HEK293 (cell line): ENCODE data around the gene ATP8B4.

Experiments
- MYNN ChIP-seq: fragments of 450-650 bp; formaldehyde crosslinking; IDR thresholded peaks from 2 replicates; pipeline ENCODE4 v1.5.1; 2016; ENCODE audit warnings: missing biosample characterization, missing genetic modification characterization, borderline replicate concordance
- OSR2 ChIP-seq: fragments of 450-650 bp; formaldehyde crosslinking; IDR thresholded peaks from 2 replicates; pipeline ENCODE4 v1.5.1; 2016; ENCODE audit warnings: missing biosample characterization, missing genetic modification characterization
- YY1 ChIP-seq: fragments of 450-650 bp; formaldehyde crosslinking; IDR thresholded peaks from 2 replicates; pipeline ENCODE4 v1.5.1; 2018; ENCODE audit warnings: missing biosample characterization, missing genetic modification characterization
- ZFP3 ChIP-seq: fragments of 450-650 bp; formaldehyde crosslinking; IDR thresholded peaks from 2 replicates; pipeline ENCODE4 v1.5.1; 2016; ENCODE audit warnings: low read depth, missing biosample characterization, missing genetic modification characterization
- TF ChIP-seq, protein P1 (sequence below): fragments of 450-650 bp; formaldehyde crosslinking; IDR thresholded peaks from 2 replicates; pipeline ENCODE4 v1.5.1; 2016; ENCODE audit warnings: missing biosample characterization, missing genetic modification characterization

DNA sequence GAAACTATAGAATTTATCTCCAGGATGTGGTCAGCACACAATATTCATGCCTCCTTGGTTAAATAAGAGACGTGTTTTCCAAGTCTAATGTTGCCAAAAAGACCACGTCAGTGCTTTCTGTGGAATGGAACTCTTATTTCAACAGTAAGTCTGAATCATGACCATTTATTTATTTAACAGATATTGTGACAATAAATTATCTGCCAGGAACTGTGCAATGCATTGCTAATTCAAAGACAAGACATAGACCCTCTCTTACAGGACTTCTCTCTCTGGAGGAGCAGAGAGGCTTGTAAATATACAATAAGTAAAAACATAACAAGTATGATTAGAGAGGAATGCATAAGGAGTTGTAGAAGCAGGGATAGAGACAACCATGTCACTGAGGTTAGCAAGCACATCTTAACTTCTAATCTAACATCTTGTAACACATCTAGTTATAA is 270.7 kb downstream of the ATP8B4 start:
- TF ChIP-seq MYNN (tag by site-specific recombination) (no peak), YY1 (tag by site-specific recombination) (no peak), OSR2 (tag by site-specific recombination) (no peak), ZFP3 (tag by site-specific recombination) (no peak)
- TF ChIP-seq, protein P1, sequence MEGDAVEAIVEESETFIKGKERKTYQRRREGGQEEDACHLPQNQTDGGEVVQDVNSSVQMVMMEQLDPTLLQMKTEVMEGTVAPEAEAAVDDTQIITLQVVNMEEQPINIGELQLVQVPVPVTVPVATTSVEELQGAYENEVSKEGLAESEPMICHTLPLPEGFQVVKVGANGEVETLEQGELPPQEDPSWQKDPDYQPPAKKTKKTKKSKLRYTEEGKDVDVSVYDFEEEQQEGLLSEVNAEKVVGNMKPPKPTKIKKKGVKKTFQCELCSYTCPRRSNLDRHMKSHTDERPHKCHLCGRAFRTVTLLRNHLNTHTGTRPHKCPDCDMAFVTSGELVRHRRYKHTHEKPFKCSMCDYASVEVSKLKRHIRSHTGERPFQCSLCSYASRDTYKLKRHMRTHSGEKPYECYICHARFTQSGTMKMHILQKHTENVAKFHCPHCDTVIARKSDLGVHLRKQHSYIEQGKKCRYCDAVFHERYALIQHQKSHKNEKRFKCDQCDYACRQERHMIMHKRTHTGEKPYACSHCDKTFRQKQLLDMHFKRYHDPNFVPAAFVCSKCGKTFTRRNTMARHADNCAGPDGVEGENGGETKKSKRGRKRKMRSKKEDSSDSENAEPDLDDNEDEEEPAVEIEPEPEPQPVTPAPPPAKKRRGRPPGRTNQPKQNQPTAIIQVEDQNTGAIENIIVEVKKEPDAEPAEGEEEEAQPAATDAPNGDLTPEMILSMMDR (tag by site-specific recombination) = no peak
